B cell (primary cell): ENCODE results near the gene TPH2. TPM values are rescaled to one million over a fixed set of nuclear protein-coding genes. Genes with fewer than 3 reads are reported as not detected.

Experiments
- ATAC-seq: fragments of 200-7000 bp; cut with Tn5 transposase; one replicate; pipeline ENCODE4 v1.10.0; 2021; ENCODE audit warnings: low read depth, mild to moderate bottlenecking, moderate number of reproducible peaks, moderate library complexity
- CTCF ChIA-PET: fragments of 350-600 bp; sonication (Branson Sonifier 250); formaldehyde crosslinking; loops from one replicate; lab custom pipeline; 2021; ENCODE audit warnings: antibody characterized with exemption, inconsistent platforms; lab: Charles Lee
- POLR2A ChIA-PET: fragments of 350-600 bp; sonication (Branson Sonifier 250); formaldehyde crosslinking; loops from one replicate; lab custom pipeline; 2021; ENCODE audit warnings: antibody characterized with exemption; lab: Charles Lee
- DNase-seq: peaks from one replicate; pipeline ENCODE4 v3.0.0; 2013
- H2AFZ ChIP-seq: 2 replicates; pipeline ENCODE4 v1.6.1; 2012; ENCODE audit warnings: mild to moderate bottlenecking, low read depth, low read length; ENCODE audit not compliant: insufficient read depth, poor library complexity, severe bottlenecking
- H3K27ac ChIP-seq, 2 donors: 1 replicate in 1 of 2; 2 replicates in 1 of 2; pipeline ENCODE4 v1.5.1; 2012 to 2013; ENCODE audit warnings: low read length in 2 of 2, mild to moderate bottlenecking in 2 of 2, moderate library complexity in 1 of 2
- H3K27me3 ChIP-seq, 4 experiments: fragments of 200-600 bp in 1 of 4; sonication (generic) in 1 of 4; replicated peaks in 1 of 4; 1 replicate in 2 of 4; 2 replicates in 2 of 4; pipeline versions ENCODE4 v1.6.1 to v1.7.0; 2013 to 2016; ENCODE audit warnings: low read length in 3 of 4, mild to moderate bottlenecking in 2 of 4, mixed read lengths in 1 of 4, moderate library complexity in 1 of 4; ENCODE audit not compliant: insufficient read depth in 4 of 4, control insufficient read depth in 3 of 4; ENCODE audit errors: control extremely low read depth in 1 of 4
- H3K36me3 ChIP-seq, 2 experiments: replicated peaks in 1 of 2; 1 replicate in 1 of 2; 2 replicates in 1 of 2; pipeline versions ENCODE4 v1.6.1 to v1.7.1; 2013; ENCODE audit warnings: low read length in 1 of 2; ENCODE audit not compliant: insufficient read depth in 2 of 2, control insufficient read depth in 1 of 2; ENCODE audit errors: control extremely low read depth in 1 of 2, extremely low read depth in 1 of 2
- H3K4me1 ChIP-seq, 2 donors: fragments of 200-600 bp in 1 of 2; sonication (generic) in 1 of 2; 1 replicate in 1 of 2; 2 replicates in 1 of 2; pipeline versions ENCODE4 v1.5.1 to v1.6.1; 2013 to 2017; ENCODE audit warnings: low read length in 2 of 2; ENCODE audit not compliant: control insufficient read depth in 2 of 2, insufficient read depth in 2 of 2
- H3K4me2 ChIP-seq: replicated peaks from 2 replicates; pipeline ENCODE3; 2012; ENCODE audit warnings: mild to moderate bottlenecking, low read depth, low read length; ENCODE audit not compliant: poor library complexity, severe bottlenecking
- H3K4me3 ChIP-seq, 5 experiments: fragments of 200-600 bp in 1 of 5; sonication (generic) in 1 of 5; 1 replicate in 3 of 5; 2 replicates in 2 of 5; pipeline versions ENCODE4 v1.5.1 to v1.7.0; 2011 to 2016; ENCODE audit warnings: low read length in 4 of 5, mild to moderate bottlenecking in 4 of 5, low read depth in 2 of 5, control low read depth in 1 of 5, moderate library complexity in 1 of 5; ENCODE audit not compliant: insufficient read depth in 1 of 5; ENCODE audit errors: control extremely low read depth in 1 of 5, extremely low read depth in 1 of 5
- H3K79me2 ChIP-seq: fragments of 200-600 bp; sonication (generic); one replicate; pipeline ENCODE4 v1.6.0; 2016; ENCODE audit warnings: low read length; ENCODE audit not compliant: control insufficient read depth, insufficient read depth
- H3K9ac ChIP-seq: fragments of 200-600 bp; sonication (generic); 2 replicates; pipeline ENCODE4 v1.6.1; 2017; ENCODE audit warnings: mild to moderate bottlenecking, low read length, moderate library complexity
- H3K9me3 ChIP-seq, 3 donors: one replicate each; pipeline versions ENCODE4 v1.6.1 to v1.7.1; 2013; ENCODE audit warnings: low read length in 2 of 3; ENCODE audit not compliant: control insufficient read depth in 2 of 3, insufficient read depth in 1 of 3; ENCODE audit errors: control extremely low read depth in 1 of 3
- H4K20me1 ChIP-seq: 2 replicates; pipeline ENCODE4 v1.6.0; 2012; ENCODE audit warnings: mild to moderate bottlenecking, low read length; ENCODE audit not compliant: insufficient read depth, control insufficient read depth, poor library complexity, severe bottlenecking
- H3K27ac Mint-ChIP-seq: one replicate; pipeline ENCODE4 v1.8.0; 2021; ENCODE audit warnings: mixed read lengths
- H3K27me3 Mint-ChIP-seq: one replicate; pipeline ENCODE4 v1.8.0; 2021; ENCODE audit warnings: mixed read lengths
- H3K4me1 Mint-ChIP-seq: one replicate; pipeline ENCODE4 v1.8.0; 2021; ENCODE audit warnings: mixed read lengths
- H3K4me3 Mint-ChIP-seq: one replicate; pipeline ENCODE4 v1.8.0; 2021; ENCODE audit warnings: mixed read lengths
- H3K9me3 Mint-ChIP-seq: one replicate; pipeline ENCODE4 v1.8.0; 2022; ENCODE audit warnings: mixed read lengths; ENCODE audit not compliant: insufficient read depth
- EZH2 ChIP-seq: IDR thresholded peaks from 2 replicates; pipeline ENCODE4 v1.6.1; 2012; ENCODE audit warnings: borderline replicate concordance, low read depth, mild to moderate bottlenecking, moderate library complexity, low read length; ENCODE audit not compliant: insufficient read depth, poor library complexity, severe bottlenecking
- WGBS: methylation state at CpG from one replicate; pipeline ENCODE4 v1.1.5; 2013; ENCODE audit warnings: missing lambda C conversion rate; ENCODE audit not compliant: insufficient coverage; 5-methylcytosine and 5-hydroxymethylcytosine counted together
- intact Hi-C: fragments of 100-400 bp; cut with micrococcal nuclease; formaldehyde crosslinking; loops from one replicate; pipeline ENCODE4 v1.10.0; 2022
- polyA plus RNA-seq: library from polyadenylated mRNA; depleted of rRNA; stranded (reverse); fragments of >200 nt; gene quantifications from 2 replicates; pipeline ENCODE4 v1.2.3, GENCODE V29; 2012
- total RNA-seq, 2 donors: library from RNA; stranded (reverse); fragments of 120-200 nt in 1 of 2; gene quantifications; 1 replicate in 1 of 2; 2 replicates in 1 of 2; pipeline versions ENCODE4 v1.2.3 to v1.2.4, GENCODE V29; 2013 to 2022
- TF ChIP-seq, protein P1 (sequence below): fragments of 200-600 bp; IDR thresholded peaks from one replicate; pipeline ENCODE4 v1.8.0; 2022; ENCODE audit warnings: antibody characterized with exemption, mild to moderate bottlenecking

The TPH2 gene
- total and polyA plus RNA-seq, 2 donors (not counting 1 experiment from before 2014, with no cell fraction given): not detected

DNA sequence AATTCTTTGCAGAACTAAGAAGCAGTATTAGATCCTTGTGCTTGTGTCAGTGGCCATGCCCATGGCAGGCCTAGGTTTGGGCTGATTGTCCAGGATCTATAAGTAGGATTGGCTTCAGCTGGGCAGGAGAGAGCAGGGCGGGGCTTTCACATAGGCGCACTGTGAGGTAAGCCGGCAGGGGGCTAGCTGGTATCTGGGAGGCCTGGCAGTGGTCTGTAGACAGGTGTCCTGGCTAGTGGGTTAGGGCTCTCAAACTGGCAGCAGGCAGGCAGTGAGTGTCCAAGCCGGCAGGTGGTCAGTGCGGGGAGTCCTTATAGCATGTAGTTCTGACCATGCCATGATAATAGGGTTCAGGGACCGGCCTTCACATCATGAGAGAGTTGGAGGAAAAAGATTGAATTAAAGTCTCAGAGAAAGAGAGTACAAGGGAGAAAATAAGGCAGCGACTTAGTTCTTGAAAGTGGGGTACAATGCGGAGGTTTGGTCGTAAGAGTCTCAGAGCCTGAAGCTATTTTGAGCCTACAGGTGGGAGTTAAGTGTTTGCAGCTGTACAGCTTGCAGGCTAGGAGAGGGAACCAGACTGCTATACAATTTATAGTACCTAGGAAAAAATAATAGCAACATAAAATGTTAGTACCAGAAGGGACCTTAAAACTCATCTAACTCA is 137.4 kb downstream of the TPH2 start:
- Mint-ChIP-seq H3K9me3 (peaks cover 6% of the 10 kb centered on the region), H3K4me1 (no peaks in the 10 kb centered on the region), H3K4me3 (no peak overlapping the region), H3K27ac (no peak overlapping the region), H3K27me3 (no peaks in the 10 kb centered on the region)
- H3K27ac ChIP-seq: no peak overlapping the region
- CTCF ChIA-PET: no interaction called here
- 95% methylated on average over 8 of the region's 9 CpGs for WGBS
- peaks cover 0 to 2% (median 1%) of the 10 kb centered on the region in 3 donors for H3K9me3 ChIP-seq
- H3K27me3 ChIP-seq: no peaks in the 10 kb centered on the region
- no peak overlapping the region for H3K4me3 ChIP-seq
- H2AFZ ChIP-seq: no peak overlapping the region
- no peaks in the 10 kb centered on the region for H4K20me1 ChIP-seq
- no peak overlapping the region for H3K4me2 ChIP-seq
- H3K79me2 ChIP-seq: no peaks in the 10 kb centered on the region
- no peaks in the 10 kb centered on the region for H3K4me1 ChIP-seq
- no peaks in the 10 kb centered on the region for H3K36me3 ChIP-seq
- TF ChIP-seq, protein P1, sequence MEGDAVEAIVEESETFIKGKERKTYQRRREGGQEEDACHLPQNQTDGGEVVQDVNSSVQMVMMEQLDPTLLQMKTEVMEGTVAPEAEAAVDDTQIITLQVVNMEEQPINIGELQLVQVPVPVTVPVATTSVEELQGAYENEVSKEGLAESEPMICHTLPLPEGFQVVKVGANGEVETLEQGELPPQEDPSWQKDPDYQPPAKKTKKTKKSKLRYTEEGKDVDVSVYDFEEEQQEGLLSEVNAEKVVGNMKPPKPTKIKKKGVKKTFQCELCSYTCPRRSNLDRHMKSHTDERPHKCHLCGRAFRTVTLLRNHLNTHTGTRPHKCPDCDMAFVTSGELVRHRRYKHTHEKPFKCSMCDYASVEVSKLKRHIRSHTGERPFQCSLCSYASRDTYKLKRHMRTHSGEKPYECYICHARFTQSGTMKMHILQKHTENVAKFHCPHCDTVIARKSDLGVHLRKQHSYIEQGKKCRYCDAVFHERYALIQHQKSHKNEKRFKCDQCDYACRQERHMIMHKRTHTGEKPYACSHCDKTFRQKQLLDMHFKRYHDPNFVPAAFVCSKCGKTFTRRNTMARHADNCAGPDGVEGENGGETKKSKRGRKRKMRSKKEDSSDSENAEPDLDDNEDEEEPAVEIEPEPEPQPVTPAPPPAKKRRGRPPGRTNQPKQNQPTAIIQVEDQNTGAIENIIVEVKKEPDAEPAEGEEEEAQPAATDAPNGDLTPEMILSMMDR: no peak
- TF ChIP-seq EZH2: no peak
- intact Hi-C loops: no loop called here
- ATAC-seq: no peak
- POLR2A ChIA-PET: no interaction called here
- no peak for DNase-seq
- H3K9ac ChIP-seq: no peak overlapping the region

- POLR2A ChIA-PET: no interaction called here
- Mint-ChIP-seq H3K27me3 (no peaks in the 10 kb centered on the region), H3K4me3 (no peak overlapping the region), H3K9me3 (peaks cover 3% of the 10 kb centered on the region), H3K27ac (no peak overlapping the region), H3K4me1 (no peaks in the 10 kb centered on the region)
- Histone ChIP-seq H3K9ac (no peak overlapping the region), H4K20me1 (no peaks in the 10 kb centered on the region), H3K36me3 (no peaks in the 10 kb centered on the region), H3K4me2 (no peak overlapping the region), H3K27me3 (no peaks in the 10 kb centered on the region), H3K79me2 (no peaks in the 10 kb centered on the region), H2AFZ (no peak overlapping the region), H3K4me3 (no peak overlapping the region), H3K9me3 (no peaks in the 10 kb centered on the region), H3K4me1 (no peaks in the 10 kb centered on the region), H3K27ac (no peak overlapping the region)
- ATAC-seq: no peak
- DNase-seq: no peak
- intact Hi-C loops: no loop called here
- WGBS: 100% methylated on average over 1 of the region's 3 CpGs
- CTCF ChIA-PET: no interaction called here
- TF ChIP-seq EZH2: no peak
Measured at GRCh38 chr12:72076558-72076915, 137.9 kb downstream of the TPH2 start.
